Stimulated activated CD4-positive, alpha-beta T cell treated with anti-CD3 and anti-CD28 coated beads, Interleukin-2, amount 100 ng/mL, for 24 hours (primary cell): Measurements from ENCODE around the gene RAB15.

Source experiments
- DNase-seq, 2 donors: peaks; one replicate each; pipeline ENCODE4 v3.0.0-alpha.2; 2020

RAB15 gene

GRCh38 chr14:64954491-64955240, 17.5 kb downstream of the RAB15 start:
- no peak for DNase-seq

DNA sequence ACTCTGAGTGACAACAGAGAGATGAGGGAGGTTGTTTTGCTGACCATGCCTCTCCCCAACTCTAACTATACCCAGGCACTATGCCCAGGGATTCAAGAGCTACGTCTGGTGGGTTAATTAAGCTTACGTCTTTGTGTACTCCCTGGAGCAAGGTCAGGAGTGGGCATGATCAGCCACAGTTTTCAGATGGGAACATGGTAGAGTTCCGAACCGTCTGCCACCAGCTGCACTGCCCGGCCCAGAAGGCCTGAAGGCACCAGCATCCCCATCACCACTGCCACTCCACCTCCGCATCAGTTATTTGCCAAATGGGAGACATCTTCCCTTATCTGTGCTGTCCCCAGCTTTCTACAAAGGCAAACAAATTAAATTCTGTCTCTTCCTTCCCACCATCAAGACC, 18.5 kb downstream of the RAB15 start:
- DNase-seq = no peak

DNA sequence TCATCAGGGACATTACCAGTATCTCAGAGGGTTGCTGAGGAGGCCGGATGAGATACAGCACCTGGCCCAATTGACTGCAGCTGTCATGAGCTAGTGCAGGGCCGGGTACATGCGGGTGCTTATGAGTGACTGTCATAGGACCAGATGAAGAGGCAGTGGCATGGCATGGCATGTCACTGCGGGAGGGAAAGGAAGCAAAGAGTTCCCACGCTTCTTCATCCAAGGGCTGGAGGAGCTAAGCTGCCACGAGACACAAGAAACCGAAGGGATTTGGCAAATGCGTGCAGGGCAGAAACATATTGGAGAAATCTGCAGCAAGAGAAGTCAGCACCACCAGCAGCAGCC, 18.9 kb downstream of the RAB15 start:
- no peak for DNase-seq

DNA sequence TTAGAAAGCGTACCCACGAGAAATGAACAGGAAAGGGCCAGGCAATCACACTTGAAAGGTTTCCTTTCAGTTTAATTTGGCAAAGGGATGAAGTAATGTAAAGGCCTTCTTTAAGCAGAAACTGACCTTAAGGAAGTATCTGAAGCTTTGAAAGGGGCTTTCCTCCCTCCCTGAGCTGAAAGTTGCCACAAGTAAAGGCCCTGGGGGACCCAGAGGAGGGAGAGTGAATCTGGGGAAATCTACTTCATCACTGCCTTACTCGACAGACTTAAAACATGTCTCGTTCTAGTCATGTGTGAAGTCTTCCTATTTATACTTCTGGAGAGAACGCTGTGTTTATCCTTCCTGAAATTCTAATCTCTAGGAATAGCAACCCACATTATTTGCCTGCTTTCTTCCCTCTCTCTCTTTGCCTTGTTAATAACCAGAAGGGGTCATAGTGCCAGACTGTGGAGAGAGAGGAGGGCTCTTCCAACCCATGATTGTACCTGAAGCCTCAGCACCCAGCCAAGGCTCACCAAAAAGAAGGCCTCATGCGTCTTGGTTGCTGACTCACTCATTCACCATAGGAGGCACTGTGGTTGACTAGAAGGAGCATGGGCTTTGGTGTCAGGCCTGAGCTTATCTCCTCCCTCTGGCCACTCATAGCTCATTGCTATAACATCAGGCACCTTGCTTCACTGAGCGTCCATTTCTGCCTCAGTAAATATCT, 19.4 kb downstream of the RAB15 start:
- DNase-seq = no peak

DNA sequence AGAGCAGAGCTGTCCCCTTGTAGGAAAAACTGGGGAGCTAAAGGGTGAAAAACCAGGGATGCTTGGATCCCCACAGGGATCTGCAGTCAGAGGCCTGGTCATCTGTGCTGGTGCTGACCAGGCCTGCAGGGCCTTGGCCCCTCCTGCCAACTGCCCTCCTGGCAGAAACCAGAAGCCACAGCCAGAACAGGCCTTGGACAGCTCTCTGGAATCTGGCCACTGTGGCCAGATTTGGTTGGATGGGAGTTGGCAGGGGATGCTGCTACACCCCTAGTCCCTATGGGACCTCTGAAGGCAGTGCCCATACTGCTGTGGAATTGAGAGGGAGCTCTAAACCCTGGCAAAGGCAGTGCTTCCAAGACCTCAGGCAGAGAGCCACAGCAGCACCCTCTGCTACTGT, 20.4 kb downstream of the RAB15 start:
- no peak for DNase-seq

DNA sequence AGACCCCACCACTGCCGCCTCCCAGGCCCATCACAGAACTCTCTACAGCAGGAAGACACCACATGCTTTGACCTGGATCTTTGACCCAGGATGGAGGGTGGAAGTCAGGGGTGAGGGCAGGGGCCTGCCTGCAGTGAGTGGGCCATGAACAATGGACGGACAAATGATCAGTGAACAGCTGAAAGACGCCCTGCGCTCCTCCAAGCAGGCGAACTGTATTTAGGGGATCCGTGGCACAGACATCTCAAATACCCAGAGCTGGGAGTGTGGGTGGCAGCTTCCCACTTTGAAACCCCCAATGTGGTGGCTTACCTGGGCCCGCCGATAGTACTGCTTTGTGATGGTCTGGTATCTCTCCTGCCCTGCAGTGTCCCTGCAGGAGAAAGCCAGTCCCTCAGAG, 20.8 kb downstream of the RAB15 start:
- no peak for DNase-seq

DNA sequence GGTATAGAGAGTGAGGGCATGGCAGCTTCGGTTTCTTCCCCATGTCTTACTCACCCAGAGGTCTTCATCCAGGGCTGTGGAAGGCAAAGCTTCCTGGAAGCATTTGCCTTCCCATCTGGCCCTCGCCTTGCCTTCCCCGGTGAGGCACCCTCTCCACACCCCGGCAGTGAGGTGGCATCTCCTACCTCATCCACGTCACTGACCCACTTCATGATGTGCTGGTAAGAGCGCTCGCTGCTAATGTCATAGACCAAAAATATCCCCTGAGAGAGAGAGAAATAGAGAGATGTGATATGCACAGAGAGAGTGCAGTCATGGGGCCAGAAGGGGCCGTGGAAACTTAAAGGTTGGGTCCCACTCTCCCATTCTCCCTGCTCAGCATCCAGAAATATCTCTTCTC, 21.2 kb downstream of the RAB15 start:
- no peak for DNase-seq

GRCh38 chr14:64948612-64949210, 23.4 kb downstream of the RAB15 start:
- no peak for DNase-seq

DNA sequence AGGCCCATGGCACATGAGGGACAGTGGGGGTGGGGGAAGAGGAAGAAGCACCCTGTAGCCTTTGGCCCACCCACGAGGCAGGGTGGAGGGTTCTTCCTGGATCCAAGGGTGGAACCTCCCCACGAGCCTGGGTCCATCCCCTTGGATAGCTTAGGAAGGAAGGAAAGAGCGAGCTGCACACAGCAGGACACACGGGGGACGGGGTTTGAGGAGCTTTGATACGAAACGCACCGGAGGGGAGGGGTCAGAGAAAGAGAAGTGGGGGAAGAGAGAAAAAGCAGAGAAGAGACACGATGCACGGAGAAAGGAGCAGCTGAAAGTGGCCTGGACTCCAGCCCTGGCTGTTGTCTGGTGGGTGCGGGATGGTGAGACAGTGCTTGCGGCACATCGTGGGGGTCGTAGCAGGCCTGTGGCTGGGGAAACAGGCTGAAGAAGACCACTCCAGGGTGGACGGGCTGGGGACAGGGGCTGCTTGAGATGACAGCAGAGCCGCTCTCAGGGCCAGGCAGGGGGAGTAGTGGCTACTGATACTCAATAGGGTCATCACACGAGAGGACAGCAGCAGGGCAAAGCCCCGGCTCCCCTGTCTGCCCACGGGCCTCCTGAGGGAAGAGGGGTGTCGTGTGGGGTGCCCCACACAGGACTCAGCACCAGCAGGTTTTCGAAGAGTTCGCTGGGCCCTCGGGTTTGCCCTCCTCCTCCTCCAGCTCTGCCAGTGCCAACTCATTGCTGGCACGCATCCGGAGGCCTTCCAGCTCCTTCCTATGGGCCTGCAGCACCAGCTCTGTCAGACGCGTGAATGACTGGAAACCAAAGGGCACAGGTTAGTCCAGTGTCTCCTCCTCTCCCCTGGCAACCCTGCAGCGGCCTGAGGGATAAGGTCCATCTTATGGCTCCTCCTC, 24.2 kb downstream of the RAB15 start:
- no peak for DNase-seq

- DNase-seq = no peak
Measured at GRCh38 chr14:64946310-64947045, 25.7 kb downstream of the RAB15 start.

GRCh38 chr14:64945431-64946178, 26.5 kb downstream of the RAB15 start:
- no peak for DNase-seq

DNA sequence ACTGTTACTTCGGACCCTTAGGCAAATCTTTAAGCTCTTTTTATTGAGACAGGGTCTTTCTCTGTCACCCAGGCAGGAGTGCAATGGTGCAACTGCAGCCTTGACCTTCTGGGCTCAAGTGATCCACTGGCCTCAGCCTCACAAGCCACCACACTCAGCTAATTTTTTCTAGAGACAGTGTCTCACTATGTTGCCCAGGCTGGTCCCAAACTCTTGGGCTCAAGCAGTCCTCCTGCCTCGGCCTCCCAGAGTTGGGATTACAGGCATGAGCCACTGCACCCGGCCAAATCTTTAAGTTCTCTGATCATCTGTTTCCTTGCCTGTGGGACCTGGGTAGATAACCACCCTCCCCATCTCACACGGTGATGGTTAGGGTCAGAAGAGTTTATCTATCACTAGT, 27.3 kb downstream of the RAB15 start:
- DNase-seq = no peak

GRCh38 chr14:64944041-64944440, 28.1 kb downstream of the RAB15 start:
- no peak for DNase-seq

GRCh38 chr14:64943556-64943955, 28.6 kb downstream of the RAB15 start:
- DNase-seq = no peak

- DNase-seq = no peak
Measured at GRCh38 chr14:64942531-64943111, 29.5 kb downstream of the RAB15 start, which contains the start of gene GPX2. GPX2 (minus strand) TSS chr14:64942745; CDS start chr14:64942726, 19 bp downstream.

GRCh38 chr14:64940336-64940910, 31.7 kb downstream of the RAB15 start:
- no peak for DNase-seq

- DNase-seq = no peak
Measured at GRCh38 chr14:64939817-64940190, 32.3 kb downstream of the RAB15 start.

GRCh38 chr14:64938972-64939816, 32.9 kb downstream of the RAB15 start:
- DNase-seq = no peak

- no peak for DNase-seq
Measured at GRCh38 chr14:64937821-64938193, 34.3 kb downstream of the RAB15 start.
